Inferior parietal cortex (tissue), 1 donor: Measurements from ENCODE around the gene CPOX.

Experiments used
- DNase-seq: peaks from one replicate; pipeline ENCODE4 v3.0.0-alpha.2; 2016; ENCODE audit errors: extremely low spot score

The CPOX gene

DNA sequence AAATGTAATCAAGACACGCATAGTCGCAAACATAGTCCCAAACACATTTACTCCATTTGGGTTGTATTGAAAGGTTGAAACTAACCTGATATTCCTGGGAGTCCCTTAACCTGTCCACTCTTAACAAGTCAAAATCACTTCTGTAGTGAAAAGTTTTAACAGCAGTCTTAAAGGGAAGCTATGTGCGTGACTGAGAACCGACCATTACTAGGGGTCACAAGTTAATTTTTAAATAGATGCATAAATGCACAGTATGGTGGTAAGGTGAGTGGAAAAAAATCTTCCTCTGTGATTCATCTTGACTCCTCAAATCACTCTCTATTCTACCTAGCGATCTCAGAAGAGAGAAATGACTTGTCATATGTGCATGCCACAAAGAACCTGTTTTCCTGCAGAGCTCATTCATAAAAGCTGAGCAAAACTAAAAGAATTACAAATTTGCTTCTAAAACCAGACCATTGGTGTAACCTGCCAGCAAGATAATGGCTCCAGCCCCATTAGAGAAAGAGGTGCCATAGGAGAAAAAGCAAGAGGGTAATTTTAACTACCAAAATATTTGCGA is 56.9 kb downstream of the CPOX start:
- DNase-seq, result no peak

DNA sequence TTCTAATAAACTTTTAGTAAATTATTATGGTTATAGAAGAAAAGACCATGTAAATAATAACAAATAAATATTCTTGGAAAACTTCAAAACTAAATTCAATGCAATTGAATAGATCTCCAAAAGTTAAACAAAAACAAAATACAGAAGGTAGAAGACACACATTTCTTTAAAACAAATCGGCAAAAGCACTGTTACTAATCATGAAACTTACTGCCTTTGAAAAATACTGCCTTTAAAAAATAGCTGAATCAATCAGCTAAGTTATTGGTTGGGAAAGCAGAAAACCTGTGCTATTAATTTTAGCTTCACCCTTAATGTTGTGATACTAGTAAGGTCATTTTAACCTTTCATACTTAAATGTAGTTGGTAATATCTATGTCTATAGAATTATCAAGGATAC is 58.7 kb downstream of the CPOX start:
- DNase-seq, result no peak

DNA sequence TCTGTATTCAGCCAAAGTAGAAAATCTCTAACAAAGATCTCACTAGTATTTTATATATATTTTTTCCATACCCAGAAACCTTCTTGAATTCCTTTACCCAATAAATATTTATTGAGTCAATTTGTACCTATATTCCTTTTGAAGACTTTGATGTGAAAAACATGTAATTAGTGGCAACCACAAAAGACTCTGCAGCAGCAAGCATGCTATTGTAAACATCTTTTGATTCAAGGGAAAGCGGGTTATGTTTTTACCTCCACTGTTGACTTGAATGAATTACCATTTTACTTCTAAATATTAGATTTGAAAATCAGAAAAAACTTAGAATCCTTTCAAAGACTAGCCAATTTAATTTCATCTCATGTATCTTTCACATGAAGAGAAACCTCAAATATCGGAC is 59.2 kb downstream of the CPOX start:
- no peak for DNase-seq

DNA sequence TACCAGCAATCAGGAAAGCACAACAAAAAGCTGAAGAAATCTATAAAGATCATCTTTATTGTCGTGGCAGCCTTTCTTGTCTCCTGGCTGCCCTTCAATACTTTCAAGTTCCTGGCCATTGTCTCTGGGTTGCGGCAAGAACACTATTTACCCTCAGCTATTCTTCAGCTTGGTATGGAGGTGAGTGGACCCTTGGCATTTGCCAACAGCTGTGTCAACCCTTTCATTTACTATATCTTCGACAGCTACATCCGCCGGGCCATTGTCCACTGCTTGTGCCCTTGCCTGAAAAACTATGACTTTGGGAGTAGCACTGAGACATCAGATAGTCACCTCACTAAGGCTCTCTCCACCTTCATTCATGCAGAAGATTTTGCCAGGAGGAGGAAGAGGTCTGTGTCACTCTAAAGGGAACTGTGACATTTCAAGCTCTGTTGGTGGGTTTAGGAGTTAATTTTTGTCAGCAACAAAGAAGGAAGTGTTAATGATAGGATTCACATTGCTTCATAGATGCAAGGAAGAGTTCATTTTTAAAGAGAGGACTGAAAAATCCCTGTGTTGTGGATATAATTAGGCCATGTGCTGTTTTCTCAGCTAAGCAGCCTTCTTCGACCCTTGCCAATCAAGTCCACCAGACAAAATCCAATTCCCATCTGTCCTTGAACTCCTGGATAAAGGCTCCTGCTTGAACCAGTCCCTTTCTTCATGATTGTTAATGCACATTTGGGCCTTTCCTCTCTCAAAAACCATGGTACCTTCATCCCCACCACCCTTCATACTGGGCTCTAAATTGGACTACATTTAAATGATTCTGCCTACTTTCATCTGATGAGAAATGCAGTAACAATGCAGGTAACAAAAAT is 60.5 kb downstream of the CPOX start:
- no peak for DNase-seq

DNA sequence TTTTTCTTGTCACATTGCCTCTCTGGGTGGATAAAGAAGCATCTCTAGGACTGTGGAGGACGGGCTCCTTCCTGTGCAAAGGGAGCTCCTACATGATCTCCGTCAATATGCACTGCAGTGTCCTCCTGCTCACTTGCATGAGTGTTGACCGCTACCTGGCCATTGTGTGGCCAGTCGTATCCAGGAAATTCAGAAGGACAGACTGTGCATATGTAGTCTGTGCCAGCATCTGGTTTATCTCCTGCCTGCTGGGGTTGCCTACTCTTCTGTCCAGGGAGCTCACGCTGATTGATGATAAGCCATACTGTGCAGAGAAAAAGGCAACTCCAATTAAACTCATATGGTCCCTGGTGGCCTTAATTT is 61.2 kb downstream of the CPOX start:
- DNase-seq, result no peak

DNA sequence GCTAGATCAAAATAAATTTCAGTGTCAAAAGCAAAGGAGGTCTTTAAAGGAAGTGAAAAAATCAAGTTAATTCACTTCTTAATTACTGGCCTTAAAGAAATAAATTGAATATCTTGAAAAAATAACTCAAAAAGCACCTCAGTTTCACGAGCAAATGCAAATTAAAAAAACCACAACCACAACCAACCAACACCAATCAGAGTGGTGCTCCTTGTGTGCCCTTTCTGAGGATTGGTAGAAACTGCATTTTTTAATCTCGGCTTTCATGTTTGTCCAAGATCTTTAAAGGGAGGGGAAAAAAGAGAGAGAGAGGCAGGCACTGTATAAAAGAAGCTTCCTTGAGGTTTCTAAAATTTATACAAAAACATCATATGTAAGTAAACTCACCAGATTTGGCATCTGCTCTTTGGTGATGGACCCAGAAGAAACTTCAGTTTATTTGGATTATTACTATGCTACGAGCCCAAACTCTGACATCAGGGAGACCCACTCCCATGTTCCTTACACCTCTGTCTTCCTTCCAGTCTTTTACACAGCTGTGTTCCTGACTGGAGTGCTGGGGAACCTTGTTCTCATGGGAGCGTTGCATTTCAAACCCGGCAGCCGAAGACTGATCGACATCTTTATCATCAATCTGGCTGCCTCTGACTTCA is 61.7 kb downstream of the CPOX start, which contains the start of gene GPR15:
TSS of gene GPR15 (plus strand) at position 357 of the 653 bp plus-strand sequence. CDS start at position 413, 56 bp downstream.
- DNase-seq, result no peak

DNA sequence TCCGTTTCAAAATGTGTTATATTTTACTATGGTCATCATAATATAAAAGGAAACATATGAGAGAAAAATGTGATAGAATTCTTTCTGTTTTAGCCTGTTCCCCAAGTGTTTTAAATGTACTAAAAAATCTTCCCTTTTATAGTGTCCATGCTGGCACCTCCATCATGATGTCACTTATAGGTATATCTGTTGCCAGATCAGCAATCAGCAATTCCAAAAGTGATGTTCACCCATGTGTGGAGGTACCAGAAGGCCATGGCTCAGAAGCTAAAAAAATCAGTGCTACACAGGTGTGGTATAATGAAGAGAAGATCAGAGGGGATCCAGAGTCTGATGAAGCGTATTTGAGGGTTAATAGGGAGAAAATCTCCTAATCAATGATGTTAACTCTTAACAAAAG is 62.7 kb downstream of the CPOX start:
- DNase-seq, result no peak

DNA sequence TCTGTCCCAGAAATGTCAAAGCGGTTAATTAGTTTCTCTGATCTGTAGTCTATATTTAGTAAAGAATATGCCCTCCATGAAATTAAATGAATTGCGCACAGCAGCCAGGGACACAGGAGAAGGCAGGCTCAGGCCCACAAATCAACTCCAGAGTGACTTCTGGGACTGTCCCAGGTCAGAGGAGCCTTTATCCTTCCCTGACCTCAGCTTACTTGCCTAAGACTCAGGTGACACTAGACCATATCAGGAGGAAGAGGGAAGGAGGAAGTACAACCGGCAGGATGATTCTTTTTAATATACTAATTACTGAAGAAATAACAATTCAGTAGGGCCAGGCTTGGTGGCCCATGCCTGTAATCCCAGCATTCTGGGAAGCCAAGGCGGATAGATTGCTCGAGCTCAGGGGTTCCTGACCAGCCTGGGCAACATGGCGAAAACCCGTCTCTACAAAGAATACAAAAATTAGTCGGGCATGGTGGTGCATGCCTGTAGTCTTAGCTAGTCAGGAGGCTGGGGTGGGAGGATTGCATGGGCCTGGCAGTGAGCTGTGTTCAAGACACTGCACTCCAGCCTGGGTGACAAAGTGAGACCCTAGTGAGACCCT is 63.5 kb downstream of the CPOX start:
- no peak for DNase-seq
